H9 (cell line): ENCODE results near the gene EML1. TPM values are rescaled to one million over a fixed set of nuclear protein-coding genes. Genes with fewer than 3 reads are reported as not detected.

Experiments
- DNase-seq: peaks from one replicate; pipeline ENCODE4 v3.0.0-alpha.2; 2017
- H2AFZ ChIP-seq: one replicate; pipeline ENCODE4 v1.6.1; 2013; ENCODE audit warnings: mild to moderate bottlenecking, low read length, control low read depth, moderate library complexity
- H2AK5ac ChIP-seq: 2 replicates; pipeline ENCODE4 v1.6.1; 2013; ENCODE audit warnings: low read length, control low read depth, mixed read lengths; ENCODE audit not compliant: insufficient read length
- H2BK120ac ChIP-seq: one replicate; pipeline ENCODE4 v1.6.1; 2013; ENCODE audit warnings: low read depth, mild to moderate bottlenecking, low read length, control low read depth, inconsistent platforms; ENCODE audit not compliant: poor library complexity, severe bottlenecking
- H2BK12ac ChIP-seq: 2 replicates; pipeline ENCODE4 v1.6.1; 2013; ENCODE audit warnings: low read length, control low read depth, mixed read lengths, low read depth; ENCODE audit not compliant: insufficient read length
- H2BK15ac ChIP-seq: 2 replicates; pipeline ENCODE4 v1.6.1; 2013; ENCODE audit warnings: low read depth, low read length, control low read depth
- H2BK20ac ChIP-seq: one replicate; pipeline ENCODE4 v1.6.1; 2013; ENCODE audit warnings: low read depth, mild to moderate bottlenecking, low read length, control low read depth, inconsistent platforms; ENCODE audit not compliant: poor library complexity, severe bottlenecking
- H2BK5ac ChIP-seq: 2 replicates; pipeline ENCODE4 v1.6.1; 2013; ENCODE audit warnings: low read length, control low read depth, mixed read lengths; ENCODE audit not compliant: insufficient read length
- H3K14ac ChIP-seq: 2 replicates; pipeline ENCODE4 v1.6.1; 2013; ENCODE audit warnings: low read length, control low read depth; ENCODE audit not compliant: insufficient read depth
- H3K18ac ChIP-seq: 2 replicates; pipeline ENCODE4 v1.6.1; 2013; ENCODE audit warnings: low read depth, mild to moderate bottlenecking, mixed read lengths, low read length, control low read depth; ENCODE audit not compliant: insufficient read length
- H3K23ac ChIP-seq: 2 replicates; pipeline ENCODE4 v1.6.1; 2013; ENCODE audit warnings: low read length, control low read depth, mixed read lengths, low read depth; ENCODE audit not compliant: insufficient read length
- H3K23me2 ChIP-seq: 2 replicates; pipeline ENCODE4 v1.6.1; 2013; ENCODE audit warnings: low read depth, mild to moderate bottlenecking, mixed read lengths, low read length, control low read depth; ENCODE audit not compliant: insufficient read length, poor library complexity, severe bottlenecking
- H3K27ac ChIP-seq: 2 replicates; pipeline ENCODE4 v1.5.1; 2013; ENCODE audit warnings: low read length, control low read depth, mixed read lengths, low read depth; ENCODE audit not compliant: insufficient read length
- H3K27me3 ChIP-seq: 2 replicates; pipeline ENCODE4 v1.6.1; 2013; ENCODE audit warnings: low read length, control low read depth, inconsistent platforms; ENCODE audit not compliant: insufficient read depth
- H3K4ac ChIP-seq: 2 replicates; pipeline ENCODE4 v1.6.1; 2013; ENCODE audit warnings: low read depth, mild to moderate bottlenecking, control low read depth, inconsistent platforms, low read length, moderate library complexity
- H3K4me1 ChIP-seq: 2 replicates; pipeline ENCODE4 v1.6.1; 2013; ENCODE audit warnings: low read length, control low read depth, inconsistent platforms; ENCODE audit not compliant: insufficient read depth
- H3K4me2 ChIP-seq: 2 replicates; pipeline ENCODE4 v1.6.1; 2013; ENCODE audit warnings: low read length, control low read depth, mixed read lengths; ENCODE audit not compliant: insufficient read length, insufficient read depth
- H3K56ac ChIP-seq: 2 replicates; pipeline ENCODE4 v1.6.1; 2013; ENCODE audit warnings: low read depth, mild to moderate bottlenecking, mixed read lengths, low read length, control low read depth; ENCODE audit not compliant: insufficient read length
- H3K79me1 ChIP-seq: 2 replicates; pipeline ENCODE4 v1.6.1; 2013; ENCODE audit warnings: low read depth, mild to moderate bottlenecking, moderate library complexity, low read length, control low read depth, inconsistent platforms; ENCODE audit not compliant: insufficient read depth, poor library complexity, severe bottlenecking
- H3K79me2 ChIP-seq: 2 replicates; pipeline ENCODE4 v1.6.1; 2013; ENCODE audit warnings: low read length, control low read depth, inconsistent platforms; ENCODE audit not compliant: insufficient read depth
- H3K9ac ChIP-seq: 2 replicates; pipeline ENCODE4 v1.6.1; 2013; ENCODE audit warnings: low read length, control low read depth, mixed read lengths; ENCODE audit not compliant: insufficient read length; ENCODE audit errors: extremely low read depth
- H3K9me3 ChIP-seq: one replicate; pipeline ENCODE4 v1.6.1; 2013; ENCODE audit warnings: low read depth, low read length, inconsistent platforms; ENCODE audit not compliant: control insufficient read depth
- H3T11ph ChIP-seq: one replicate; pipeline ENCODE4 v1.6.1; 2013; ENCODE audit warnings: mild to moderate bottlenecking, low read length, control low read depth, inconsistent platforms
- H4K20me1 ChIP-seq: one replicate; pipeline ENCODE4 v1.6.1; 2013; ENCODE audit not compliant: control insufficient read depth, insufficient read length, insufficient read depth
- H4K5ac ChIP-seq: 2 replicates; pipeline ENCODE4 v1.6.1; 2013; ENCODE audit warnings: low read depth, mild to moderate bottlenecking, mixed read lengths, low read length, control low read depth; ENCODE audit not compliant: insufficient read length
- H4K8ac ChIP-seq: replicated peaks from 2 replicates; pipeline ENCODE4 v1.6.1; 2013; ENCODE audit warnings: low read length, control low read depth, mixed read lengths, low read depth; ENCODE audit not compliant: insufficient read length
- H4K91ac ChIP-seq: 2 replicates; pipeline ENCODE4 v1.6.1; 2013; ENCODE audit warnings: low read depth, mild to moderate bottlenecking, moderate library complexity, mixed read lengths, low read length, control low read depth; ENCODE audit not compliant: insufficient read length
- H3K27ac Mint-ChIP-seq, 3 experiments: 2 replicates in 2 of 3; 3 replicates in 1 of 3; pipeline ENCODE4 v1.8.0; 2020 to 2021; ENCODE audit warnings: mixed read lengths in 3 of 3, mild to moderate bottlenecking in 1 of 3, moderate library complexity in 1 of 3
- H3K27me3 Mint-ChIP-seq: 2 replicates; pipeline ENCODE4 v1.8.0; 2021; ENCODE audit warnings: low read depth, mild to moderate bottlenecking, moderate library complexity, mixed read lengths
- H3K36me3 Mint-ChIP-seq, 3 experiments: 2 replicates in 2 of 3; 3 replicates in 1 of 3; pipeline ENCODE4 v1.8.0; 2020 to 2021; ENCODE audit warnings: low read depth in 3 of 3, mixed read lengths in 3 of 3; ENCODE audit not compliant: insufficient read depth in 1 of 3
- H3K4me1 Mint-ChIP-seq, 2 experiments: 2 replicates each; pipeline ENCODE4 v1.8.0; 2020; ENCODE audit warnings: mixed read lengths in 2 of 2
- H3K4me3 Mint-ChIP-seq, 2 experiments: 2 replicates in 1 of 2; 3 replicates in 1 of 2; pipeline ENCODE4 v1.8.0; 2020 to 2021; ENCODE audit warnings: mild to moderate bottlenecking in 2 of 2, mixed read lengths in 2 of 2, moderate library complexity in 1 of 2
- H3K9me3 Mint-ChIP-seq, 2 experiments: 2 replicates in 1 of 2; 3 replicates in 1 of 2; pipeline ENCODE4 v1.8.0; 2020; ENCODE audit warnings: mild to moderate bottlenecking in 2 of 2, mixed read lengths in 2 of 2, moderate library complexity in 1 of 2
- CTCF ChIP-seq: fragments of 200-600 bp; sonication (generic); conservative IDR thresholded peaks from 3 replicates; pipeline ENCODE4 v1.8.0; 2021; ENCODE audit warnings: antibody characterized with exemption, mild to moderate bottlenecking
- WGBS: extraction: QIAGEN DNeasy Blood & Tissue Kit; methylation state at CpG from one replicate; pipeline ENCODE4 v1.1.7; 2013; ENCODE audit warnings: missing lambda C conversion rate, low lambda C conversion rate, mixed read lengths; ENCODE audit not compliant: insufficient read length; ENCODE audit errors: extremely low coverage; 5-methylcytosine and 5-hydroxymethylcytosine counted together
- total RNA-seq: library from RNA; stranded (reverse); gene quantifications from 2 replicates; pipeline ENCODE4 v1.2.1, GENCODE V29; 2021

EML1 gene
- total RNA-seq, 1 experiment from 2014 or later: 16.7 TPM

GRCh38 chr14:99915305-99916090 is 122.3 kb downstream of the EML1 start:
- WGBS: no CpG with 5 or more reads among the region's 10 CpGs
- peaks cover 4 to 6% of the 10 kb centered on the region in 2 experiments; a peak in 3 of 4 replicates for H3K4me1 Mint-ChIP-seq
- no peak overlapping the region for H3K23ac ChIP-seq

More at GRCh38 chr14:99915305-99916090, 122.3 kb downstream of the EML1 start:
- no peaks in the 10 kb centered on the region for H4K20me1 ChIP-seq
- Mint-ChIP-seq H3K9me3 (no peaks in the 10 kb centered on the region), H3K4me3 (no peak overlapping the region), H3K27me3 (no peaks in the 10 kb centered on the region), H3K27ac (no peak overlapping the region), H3K36me3 (peaks cover 0 to 11% (median 8%) of the 10 kb centered on the region in 3 experiments; a peak in 4 of 7 replicates)
- no peak overlapping the region for H2BK5ac ChIP-seq
- no peaks in the 10 kb centered on the region for H3K79me2 ChIP-seq
- H3K23me2 ChIP-seq: no peaks in the 10 kb centered on the region
- H2AK5ac ChIP-seq: no peak overlapping the region
- H3K4ac ChIP-seq: no peak overlapping the region
- peaks cover 2% of the 10 kb centered on the region; the same call in 1 of the 2 replicates for H3K4me1 ChIP-seq
- TF ChIP-seq CTCF: no peak
- no peak overlapping the region for H4K5ac ChIP-seq
- H4K8ac ChIP-seq: no peak overlapping the region
- no peak overlapping the region for H2BK12ac ChIP-seq
- no peak overlapping the region for H2BK15ac ChIP-seq
- H3K9me3 ChIP-seq: no peaks in the 10 kb centered on the region
- H3K79me1 ChIP-seq: no peaks in the 10 kb centered on the region
- no peak overlapping the region for H3K56ac ChIP-seq
- H2AFZ ChIP-seq: no peak overlapping the region
- H3K4me2 ChIP-seq: no peak overlapping the region
- DNase-seq: no peak
- H3K27ac ChIP-seq: no peak overlapping the region
- H3T11ph ChIP-seq: no peak overlapping the region
- H4K91ac ChIP-seq: no peak overlapping the region
- no peak overlapping the region for H3K14ac ChIP-seq
- H3K9ac ChIP-seq: no peak overlapping the region
- H2BK120ac ChIP-seq: no peak overlapping the region
- no peaks in the 10 kb centered on the region for H3K27me3 ChIP-seq
- H2BK20ac ChIP-seq: no peak overlapping the region
- H3K18ac ChIP-seq: no peak overlapping the region
